Superior temporal gyrus (tissue), 1 donor: ENCODE results near the gene PKP4.
A peak's percentile ranks its signal among the peaks of the same experiment; 100 is the strongest.
"Not testable (repeated sequence)": the region's sequence is repeated elsewhere in the genome, so short reads cannot be mapped to it uniquely, and the experiment has no call there.

Experiments
- DNase-seq: peaks from one replicate; pipeline ENCODE4 v3.0.0-alpha.2; 2016; ENCODE audit errors: extremely low spot score

Gene PKP4

DNA sequence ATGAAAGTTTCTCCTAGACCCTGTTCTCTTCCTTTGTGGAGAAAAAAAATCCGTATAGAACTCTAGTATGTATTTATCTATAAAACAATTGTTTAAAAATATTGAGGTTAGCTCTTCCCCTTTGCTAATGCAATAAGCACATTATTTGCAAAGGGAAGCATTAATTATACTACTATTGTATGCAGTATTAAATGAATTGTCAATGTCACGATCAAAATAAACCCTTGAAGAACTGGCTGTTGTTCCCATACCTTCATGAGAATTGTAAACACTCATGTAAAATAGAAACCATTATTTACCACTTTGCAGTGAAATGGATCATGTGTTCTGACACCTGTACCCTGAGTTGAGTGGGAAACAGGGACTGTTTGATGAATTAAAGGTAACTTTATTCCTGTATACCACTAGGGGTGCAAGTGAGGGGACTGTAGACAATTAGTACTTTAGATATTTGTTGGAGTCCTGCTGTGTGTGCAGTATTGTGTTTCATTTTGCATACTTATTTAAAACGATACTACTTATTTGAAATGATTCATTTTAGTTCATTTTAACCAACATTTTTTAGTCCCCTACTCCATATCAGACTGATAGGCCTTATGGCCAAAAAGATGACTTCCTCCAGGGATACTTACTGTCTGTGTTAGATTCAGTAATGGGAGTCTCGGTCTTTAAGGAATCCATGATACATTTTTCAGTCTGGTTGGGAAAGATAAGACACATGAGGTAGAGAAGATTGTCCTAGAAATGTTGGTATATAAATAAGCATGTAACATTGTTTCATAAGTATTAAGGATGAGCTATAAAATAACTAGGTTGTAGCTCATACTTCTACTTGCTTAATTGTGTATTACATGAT lies 7.9 kb downstream of the PKP4 start:
- DNase-seq, result peak; percentile 48

- no peak for DNase-seq
Observed at GRCh38 chr2:158467248-158467647, 10.5 kb downstream of the PKP4 start.

GRCh38 chr2:158472829-158473228 lies 16.1 kb downstream of the PKP4 start:
- not testable (repeated sequence) for DNase-seq

DNA sequence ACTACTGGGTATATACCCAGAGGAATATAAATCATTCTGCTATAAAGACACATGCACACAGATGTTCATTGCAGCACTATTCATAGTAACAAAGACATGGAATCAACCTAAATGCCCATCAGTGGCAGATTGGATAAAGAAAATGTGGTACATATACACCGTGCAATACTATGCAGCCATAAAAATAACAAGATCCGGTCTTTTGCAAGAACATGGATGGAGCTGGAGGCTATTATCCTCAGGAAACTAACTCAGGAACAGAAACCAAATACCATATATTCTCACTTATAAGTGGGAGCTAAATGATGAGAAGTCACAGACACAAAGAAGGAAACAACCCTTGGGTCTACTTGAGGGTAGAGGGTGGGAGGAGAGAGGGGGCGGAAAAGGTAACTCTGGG lies 16.5 kb downstream of the PKP4 start:
- DNase-seq, result not testable (repeated sequence)

DNA sequence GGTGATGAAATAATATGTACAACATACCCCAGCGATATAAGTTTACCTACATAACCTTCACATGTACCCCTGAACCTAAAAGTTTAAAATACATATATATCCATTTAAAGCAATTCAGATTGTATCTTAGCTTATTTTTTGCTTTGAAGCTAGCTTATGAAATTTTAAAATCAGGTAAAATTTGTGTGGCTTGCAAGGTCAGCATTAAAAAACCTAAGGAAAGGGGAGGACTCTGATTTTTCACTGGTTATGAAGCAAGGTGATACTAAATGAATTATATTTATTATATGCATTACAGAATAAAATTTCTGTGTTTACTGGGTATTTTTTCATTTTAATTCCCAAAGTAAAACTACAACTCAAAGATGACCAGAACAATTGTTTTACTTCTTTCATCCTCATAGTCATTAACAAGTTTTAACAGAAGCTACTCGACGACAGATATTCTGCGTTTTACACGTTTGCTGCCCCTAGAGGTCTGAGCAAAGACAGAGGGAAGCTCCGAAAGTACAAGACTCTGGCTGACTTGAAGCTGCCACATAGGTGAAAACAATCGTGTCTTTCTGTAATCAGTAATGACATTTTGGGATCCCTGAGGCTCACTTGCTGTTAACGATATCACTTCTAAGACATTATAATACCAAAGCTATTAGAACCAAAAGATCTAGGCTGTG lies 17.1 kb downstream of the PKP4 start:
- DNase-seq, result no peak

GRCh38 chr2:158474526-158475011 lies 17.8 kb downstream of the PKP4 start:
- DNase-seq, result not testable (repeated sequence)

DNA sequence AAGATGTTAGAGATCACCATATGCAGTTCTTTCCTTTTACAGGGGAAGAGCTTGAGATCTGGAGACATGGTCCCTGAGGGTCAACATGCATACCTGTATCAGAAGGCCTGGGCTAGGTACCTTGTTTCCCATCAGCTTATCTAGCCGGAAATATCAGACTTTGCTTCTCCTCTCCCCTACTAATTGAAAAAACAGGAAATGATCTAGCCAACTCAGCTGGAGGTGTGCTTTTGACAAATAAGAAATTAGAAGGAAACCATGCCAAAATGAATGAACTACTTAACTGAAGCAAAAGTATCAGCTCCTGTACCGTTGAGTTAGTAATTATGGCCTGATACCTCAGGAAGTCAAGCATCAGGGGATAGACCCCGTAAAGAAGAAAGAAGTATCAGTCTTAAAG lies 20.4 kb downstream of the PKP4 start:
- no peak for DNase-seq

DNA sequence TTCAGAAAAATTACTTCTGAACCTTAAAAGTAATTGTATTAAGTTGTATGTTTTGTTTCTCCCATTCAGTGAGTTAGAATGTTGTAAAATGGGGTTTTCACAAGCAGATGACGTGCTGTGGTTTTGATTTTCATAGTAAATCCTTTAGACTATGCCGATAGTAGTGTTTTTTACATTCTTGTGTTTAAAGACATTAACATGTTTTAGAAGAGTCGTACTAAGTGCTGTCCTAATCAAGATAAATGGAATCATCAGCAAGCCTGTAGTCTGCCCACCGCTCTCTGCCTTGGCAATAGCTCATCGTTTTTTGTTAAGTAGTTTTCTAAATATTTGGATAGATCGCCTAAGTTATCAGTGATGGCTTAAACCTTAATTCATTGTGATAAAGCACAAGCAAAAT lies 21.5 kb downstream of the PKP4 start:
- DNase-seq, result no peak

DNA sequence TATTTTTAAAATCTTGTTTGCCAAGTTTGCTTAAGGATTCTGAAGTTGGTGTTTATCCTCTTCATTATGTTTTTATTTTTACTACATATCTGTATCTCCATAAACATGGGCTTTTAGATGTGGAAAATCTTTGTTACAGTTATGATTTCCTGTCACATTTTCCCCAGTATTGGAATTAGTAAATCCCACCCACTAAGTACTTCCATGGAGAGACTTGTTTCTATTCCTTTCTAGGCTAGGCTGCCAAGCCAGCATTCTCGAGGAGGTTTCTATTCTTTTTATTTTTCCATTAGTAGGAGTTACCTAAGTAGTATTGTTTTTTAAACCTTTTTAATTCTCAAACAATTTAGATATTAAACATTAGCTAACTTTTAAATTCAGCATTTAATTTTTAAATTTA lies 22.1 kb downstream of the PKP4 start:
- no peak for DNase-seq

DNA sequence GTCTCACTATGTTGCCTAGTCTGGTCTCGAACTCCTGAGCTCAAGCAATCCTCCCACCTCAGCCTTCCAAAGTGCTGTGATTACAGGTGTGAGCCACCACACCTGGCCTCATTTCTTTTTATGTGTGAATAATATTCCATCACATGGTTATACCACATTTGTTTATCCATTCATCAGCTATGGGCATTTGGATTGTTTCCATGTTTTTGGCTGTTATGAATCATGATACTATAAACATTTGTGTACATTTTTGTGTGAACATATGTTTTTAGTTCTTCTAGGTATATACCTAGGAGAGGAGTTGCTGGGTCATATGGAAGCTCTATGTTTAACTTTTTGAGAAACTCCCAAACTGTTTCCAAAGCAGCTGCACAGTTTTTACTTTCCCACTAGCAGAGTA lies 24.4 kb downstream of the PKP4 start:
- DNase-seq, result no peak

- DNase-seq, result no peak
Observed at GRCh38 chr2:158482594-158482993, 25.8 kb downstream of the PKP4 start.

- no peak for DNase-seq
Observed at GRCh38 chr2:158484892-158485556, 28.3 kb downstream of the PKP4 start.

DNA sequence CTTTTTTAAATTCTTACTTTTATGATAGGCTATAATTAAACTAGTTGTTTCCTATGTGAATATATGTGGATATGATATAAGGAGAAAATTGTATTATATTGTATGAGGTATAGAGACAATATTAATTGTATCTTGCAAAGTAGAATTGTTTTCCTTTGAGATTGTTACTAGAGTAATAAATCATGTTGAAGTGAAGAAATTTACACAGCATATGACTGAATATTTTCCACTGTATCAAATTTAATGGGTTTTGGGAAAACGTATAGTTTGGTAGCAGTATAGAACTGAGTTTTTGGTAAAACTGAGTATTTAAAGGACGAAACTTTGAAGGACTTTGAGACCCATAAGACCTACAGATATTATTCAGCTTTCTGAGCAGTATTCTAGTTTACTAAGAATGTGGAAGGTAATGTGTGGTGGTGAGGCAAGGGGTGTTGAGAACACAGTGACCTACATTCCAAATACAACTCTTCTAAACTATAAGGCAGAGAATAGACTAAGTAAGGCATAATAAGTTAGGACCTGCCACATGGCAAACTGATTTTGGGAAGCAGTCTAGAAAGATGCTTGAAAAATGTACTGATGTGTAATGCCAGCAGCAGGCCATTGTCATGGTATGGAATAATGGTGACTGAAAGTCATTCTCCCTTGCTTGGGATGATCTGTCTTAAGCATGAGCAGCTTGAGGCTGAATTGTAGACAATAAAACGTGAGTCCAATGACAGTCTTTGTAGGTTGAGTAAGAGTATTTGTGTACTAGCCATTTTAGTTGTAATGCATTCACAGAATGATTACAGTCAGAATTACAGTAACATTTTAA lies 29.6 kb downstream of the PKP4 start:
- no peak for DNase-seq

DNA sequence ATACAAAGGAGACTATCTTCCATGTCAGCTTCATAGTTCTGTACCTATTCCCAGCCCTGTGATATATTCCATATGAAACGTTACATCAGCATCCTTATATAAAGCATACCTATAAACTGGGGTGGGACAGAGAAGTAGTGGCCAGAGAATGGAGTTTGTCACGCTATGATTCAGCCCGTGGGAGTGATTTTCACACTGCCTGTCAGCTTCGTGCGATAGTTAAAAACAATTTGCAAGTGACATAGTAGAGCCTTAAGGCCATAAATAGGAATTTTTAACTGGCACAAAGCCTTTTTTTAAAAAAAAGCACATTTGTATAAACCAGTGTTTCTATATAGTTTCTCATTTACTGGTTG lies 30.2 kb downstream of the PKP4 start:
- DNase-seq, result no peak

- DNase-seq, result peak; percentile 51
Observed at GRCh38 chr2:158487419-158487818, 30.7 kb downstream of the PKP4 start.

DNA sequence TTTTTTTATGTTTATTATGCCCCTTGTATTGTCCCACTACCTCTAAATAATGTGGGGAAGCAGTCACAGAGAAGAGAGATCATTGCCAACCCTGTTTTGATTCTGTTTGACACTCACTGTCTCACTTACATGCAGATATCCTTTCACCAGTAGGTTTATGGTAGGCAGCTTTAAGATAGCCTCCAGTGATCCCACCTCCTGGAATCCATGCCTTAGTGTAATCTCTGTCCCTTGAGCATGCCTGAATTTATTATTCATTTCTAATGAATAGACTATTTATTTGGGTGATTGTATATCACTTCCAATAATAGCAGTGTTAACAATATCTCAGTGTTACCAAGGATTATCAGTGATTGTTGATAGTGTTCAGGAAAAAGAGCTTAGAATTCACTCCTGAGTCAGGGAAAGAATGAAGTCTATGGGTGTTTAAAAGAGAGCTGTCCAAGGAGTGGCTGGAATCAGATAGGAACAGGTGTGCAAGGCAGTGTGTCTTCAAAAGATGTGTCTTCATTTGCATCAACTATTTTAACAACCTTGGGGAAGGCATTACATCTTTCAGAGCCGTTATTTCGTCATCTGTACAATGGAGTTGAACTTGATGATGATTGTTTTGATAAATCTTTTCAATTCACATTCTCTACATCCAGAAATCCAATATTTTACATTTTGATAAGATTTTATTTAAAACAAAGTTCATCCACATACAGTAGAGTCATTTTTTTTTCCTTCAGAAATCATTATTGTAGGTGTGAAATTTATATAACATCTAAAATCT lies 31.9 kb downstream of the PKP4 start:
- DNase-seq, result no peak

DNA sequence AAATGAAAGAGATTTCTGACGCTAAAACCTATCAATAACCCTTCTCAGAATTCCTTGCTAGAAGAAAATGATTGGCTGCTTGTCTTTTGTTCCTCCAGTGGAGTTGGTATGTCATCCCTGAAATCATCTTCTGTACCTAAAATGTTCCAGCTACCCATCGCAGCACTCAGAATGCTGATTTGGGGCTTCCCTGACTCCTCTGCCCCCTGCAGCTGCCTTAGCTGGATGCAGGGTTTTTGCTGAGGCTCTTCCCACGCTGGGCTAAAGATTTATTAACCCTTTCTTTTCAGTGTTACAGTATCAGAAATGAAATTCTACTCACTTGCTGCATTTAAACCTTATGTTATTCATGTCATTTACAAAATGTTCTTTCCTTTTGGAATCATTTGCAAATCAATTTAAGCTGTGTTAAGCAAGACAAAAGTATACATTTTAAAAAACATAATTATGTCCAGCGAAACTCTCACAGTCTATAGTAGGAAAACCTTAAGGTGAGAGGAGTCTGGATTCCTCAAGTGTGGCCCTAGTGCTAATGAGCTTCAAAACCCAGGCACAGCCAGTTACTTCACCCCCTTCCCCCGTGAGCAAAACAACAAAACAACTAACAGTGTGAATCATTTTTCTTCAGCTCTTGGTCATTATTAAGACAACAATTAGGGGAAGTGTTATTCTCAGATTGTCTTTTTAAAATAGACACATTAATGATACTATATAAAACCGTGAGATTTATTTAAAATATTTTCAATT lies 32.8 kb downstream of the PKP4 start:
- no peak for DNase-seq

GRCh38 chr2:158491072-158491471 lies 34.3 kb downstream of the PKP4 start:
- no peak for DNase-seq

GRCh38 chr2:158493458-158493857 lies 36.7 kb downstream of the PKP4 start:
- DNase-seq, result no peak

GRCh38 chr2:158495175-158495574 lies 38.4 kb downstream of the PKP4 start:
- DNase-seq, result no peak
